Keratinocyte (primary cell): ENCODE measurements around the gene JAZF1. TPM values are rescaled to one million over a fixed set of nuclear protein-coding genes. Genes with fewer than 3 reads are reported as not detected.
"Not testable (repeated sequence)": the region's sequence is repeated elsewhere in the genome, so short reads cannot be mapped to it uniquely, and the experiment has no call there.

Experiments
- DNase-seq: peaks from one replicate; pipeline ENCODE4 v3.0.0-alpha.2; 2011; ENCODE audit warnings: low read depth, missing footprints, low spot score
- FAIRE-seq: peaks from 2 replicates; lab custom pipeline; 2011; peaks lifted over from hg19 to GRCh38; lab: Jason Lieb, UNC
- H2AFZ ChIP-seq: 2 replicates; pipeline ENCODE4 v1.6.0; 2012; ENCODE audit warnings: low read length, control low read depth, inconsistent platforms; ENCODE audit not compliant: control insufficient read depth
- H3K27ac ChIP-seq: 2 replicates; pipeline ENCODE4 v1.5.1; 2011; ENCODE audit warnings: low read length; ENCODE audit not compliant: control insufficient read depth, insufficient read depth
- H3K27me3 ChIP-seq: 3 replicates; pipeline ENCODE4 v1.6.0; 2011; ENCODE audit warnings: low read length; ENCODE audit not compliant: control insufficient read depth, insufficient read depth; ENCODE audit errors: extremely low read depth
- H3K36me3 ChIP-seq, 2 experiments: 2 replicates in 1 of 2; 3 replicates in 1 of 2; pipeline ENCODE4 v1.5.1; 2011; ENCODE audit warnings: low read length in 2 of 2, mild to moderate bottlenecking in 1 of 2; ENCODE audit not compliant: control insufficient read depth in 2 of 2, insufficient read depth in 2 of 2; ENCODE audit errors: extremely low read depth in 1 of 2
- H3K4me1 ChIP-seq: 3 replicates; pipeline ENCODE4 v1.5.1; 2011; ENCODE audit warnings: low read length; ENCODE audit not compliant: control insufficient read depth, insufficient read depth; ENCODE audit errors: extremely low read depth
- H3K4me2 ChIP-seq: 3 replicates; pipeline ENCODE4 v1.6.0; 2011; ENCODE audit warnings: low read depth, low read length; ENCODE audit not compliant: control insufficient read depth, insufficient read depth; ENCODE audit errors: extremely low read depth
- H3K4me3 ChIP-seq, 3 experiments: fragments of 200-600 bp in 1 of 3; sonication (generic) in 1 of 3; 2 replicates in 2 of 3; 3 replicates in 1 of 3; pipeline ENCODE4 v1.5.1; 2011 to 2016; ENCODE audit warnings: low read length in 3 of 3, mild to moderate bottlenecking in 3 of 3, control low read depth in 2 of 3, inconsistent platforms in 1 of 3, low read depth in 1 of 3, mixed read lengths in 1 of 3, mixed run types in 1 of 3, moderate library complexity in 1 of 3; ENCODE audit not compliant: control insufficient read depth in 2 of 3, insufficient read depth in 2 of 3; ENCODE audit errors: extremely low read depth in 1 of 3
- H3K79me2 ChIP-seq: 2 replicates; pipeline ENCODE4 v1.6.0; 2012; ENCODE audit warnings: low read length; ENCODE audit not compliant: control insufficient read depth, insufficient read depth
- H3K9ac ChIP-seq: 3 replicates; pipeline ENCODE4 v1.6.0; 2011; ENCODE audit warnings: low read length; ENCODE audit not compliant: control insufficient read depth, insufficient read depth; ENCODE audit errors: extremely low read depth
- H3K9me1 ChIP-seq: 3 replicates; pipeline ENCODE4 v1.6.0; 2011; ENCODE audit warnings: low read length; ENCODE audit not compliant: control insufficient read depth, insufficient read depth; ENCODE audit errors: extremely low read depth
- H3K9me3 ChIP-seq: 2 replicates; pipeline ENCODE4 v1.5.1; 2012; ENCODE audit warnings: low read depth, low read length; ENCODE audit not compliant: control insufficient read depth
- H4K20me1 ChIP-seq: 3 replicates; pipeline ENCODE4 v1.6.0; 2011; ENCODE audit warnings: low read length; ENCODE audit not compliant: control insufficient read depth, insufficient read depth; ENCODE audit errors: extremely low read depth
- CTCF ChIP-seq, 3 experiments: IDR thresholded peaks in 1 of 3; conservative IDR thresholded peaks in 1 of 3; optimal IDR thresholded peaks in 1 of 3; 2 replicates in 2 of 3; 3 replicates in 1 of 3; pipeline versions ENCODE3 to v1.5.1; 2011; ENCODE audit warnings: low read length in 3 of 3, mild to moderate bottlenecking in 3 of 3, moderate library complexity in 2 of 3, control low read depth in 1 of 3, inconsistent platforms in 1 of 3; ENCODE audit not compliant: insufficient read depth in 2 of 3; ENCODE audit errors: extremely low read depth in 1 of 3
- EZH2 ChIP-seq: IDR thresholded peaks from one replicate; pipeline ENCODE4 v1.6.1; 2012; ENCODE audit warnings: inconsistent platforms, mild to moderate bottlenecking, low read length, moderate library complexity
- dilution Hi-C: fragments of 300-500 bp; cut with MboI; formaldehyde crosslinking; loops from one replicate; pipeline ENCODE4 v1.7.0; 2020; ENCODE audit warnings: low sequenced_read_pairs; ENCODE audit not compliant: extremely low pct_ligation_motif_present
- polyA plus RNA-seq, 5 experiments: library from polyadenylated mRNA; depleted of rRNA in 3 of 5; stranded (reverse) in 3 of 5; stranded (forward) in 1 of 5; unstranded in 1 of 5; fragments of >200 nt; gene quantifications; 1 replicate in 1 of 5; 2 replicates in 3 of 5; 3 replicates in 1 of 5; pipeline versions ENCODE4 v1.2.1 to v1.2.3, GENCODE V29; 2011 to 2012; ENCODE audit warnings: missing spikeins in 2 of 5, low read depth in 1 of 5, low replicate concordance in 1 of 5

Gene JAZF1
- polyA plus RNA-seq, 1 donor (not counting 4 experiments of a cell fraction or from before 2014, with no cell fraction given): 2.5 TPM

GRCh38 chr7:27889800-27890199 is 290.8 kb downstream of the JAZF1 start:
- no peak for FAIRE-seq
- Histone ChIP-seq H3K4me1 (no peaks in the 10 kb centered on the region), H3K79me2 (no peaks in the 10 kb centered on the region), H3K9me1 (no peaks in the 10 kb centered on the region), H3K36me3 (no peaks in the 10 kb centered on the region), H3K9me3 (no peaks in the 10 kb centered on the region), H3K27me3 (no peaks in the 10 kb centered on the region), H3K4me3 (no peak overlapping the region), H2AFZ (no peak overlapping the region), H3K9ac (no peak overlapping the region), H3K27ac (no peak overlapping the region), H3K4me2 (no peak overlapping the region), H4K20me1 (no peaks in the 10 kb centered on the region)
- DNase-seq: no peak
- dilution Hi-C loops: no loop called here
- TF ChIP-seq EZH2 (no peak), CTCF (optimal IDR thresholded peaks at IDR 0.05 in 1 of 3, IDR thresholded peaks at IDR 0.05 in 1 of 3, conservative IDR thresholded peaks at IDR 0.05 in 1 of 3; ENCODE audit: extremely low read depth in 1 of 3, insufficient read depth in 2 of 3, low read length in 3 of 3) (no peak)

GRCh38 chr7:27888736-27889135 is 291.9 kb downstream of the JAZF1 start:
- DNase-seq: no peak
- H3K79me2 ChIP-seq: no peaks in the 10 kb centered on the region
- H3K4me2 ChIP-seq: no peak overlapping the region
- no peaks in the 10 kb centered on the region for H3K36me3 ChIP-seq
- no peak overlapping the region for H3K27ac ChIP-seq
- H3K9ac ChIP-seq: no peak overlapping the region
- H3K9me1 ChIP-seq: no peaks in the 10 kb centered on the region
- dilution Hi-C loops: no loop called here
- no peak overlapping the region for H3K4me3 ChIP-seq
- H2AFZ ChIP-seq: no peak overlapping the region
- H3K4me1 ChIP-seq: no peaks in the 10 kb centered on the region
- H4K20me1 ChIP-seq: no peaks in the 10 kb centered on the region
- no peaks in the 10 kb centered on the region for H3K27me3 ChIP-seq
- no peak for FAIRE-seq
- no peaks in the 10 kb centered on the region for H3K9me3 ChIP-seq
- TF ChIP-seq EZH2 (no peak), CTCF (optimal IDR thresholded peaks at IDR 0.05 in 1 of 3, IDR thresholded peaks at IDR 0.05 in 1 of 3, conservative IDR thresholded peaks at IDR 0.05 in 1 of 3; ENCODE audit: extremely low read depth in 1 of 3, insufficient read depth in 2 of 3, low read length in 3 of 3) (no peak)

DNA sequence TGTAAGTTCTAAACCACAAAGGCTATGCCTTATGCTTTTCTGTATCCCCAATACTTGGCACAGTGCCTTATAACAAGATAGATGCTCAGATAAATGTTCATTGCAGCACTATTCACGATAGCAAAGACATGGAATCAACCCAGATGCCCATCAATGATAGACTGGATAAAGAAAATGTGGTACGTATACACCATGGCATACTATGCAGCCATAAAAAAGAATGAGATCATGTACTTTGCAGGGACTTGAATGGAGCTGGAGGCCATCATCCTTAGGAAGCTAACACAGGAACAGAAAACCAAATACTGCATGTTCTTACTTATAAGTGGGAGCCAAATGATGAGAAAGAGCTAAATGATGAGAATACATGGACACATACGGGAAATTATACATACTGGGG is 293.9 kb downstream of the JAZF1 start:
- H3K9me3 ChIP-seq, H4K20me1 ChIP-seq, H3K9me1 ChIP-seq, H3K36me3 ChIP-seq, H3K4me3 ChIP-seq, H3K27ac ChIP-seq, H3K27me3 ChIP-seq, H3K79me2 ChIP-seq, H3K9ac ChIP-seq, DNase-seq, H2AFZ ChIP-seq, FAIRE-seq, dilution Hi-C loops, H3K4me1 ChIP-seq, H3K4me2 ChIP-seq: not testable (repeated sequence)
